Neural cell (in vitro differentiated cells): ENCODE measurements around the gene DOK6.

ENCODE experiments used
- POLR2AphosphoS5 ChIP-seq: IDR thresholded peaks from 2 replicates; pipeline ENCODE4 v1.6.1; 2012
- TF ChIP-seq, protein P1 (sequence below): fragments of 450-650 bp; IDR thresholded peaks from 2 replicates; pipeline ENCODE4 v1.5.1; 2014; ENCODE audit warnings: antibody characterized with exemption, mild to moderate bottlenecking, moderate library complexity; ENCODE audit not compliant: poor library complexity, severe bottlenecking

- no peak for TF ChIP-seq POLR2AphosphoS5
- TF ChIP-seq, protein P1, sequence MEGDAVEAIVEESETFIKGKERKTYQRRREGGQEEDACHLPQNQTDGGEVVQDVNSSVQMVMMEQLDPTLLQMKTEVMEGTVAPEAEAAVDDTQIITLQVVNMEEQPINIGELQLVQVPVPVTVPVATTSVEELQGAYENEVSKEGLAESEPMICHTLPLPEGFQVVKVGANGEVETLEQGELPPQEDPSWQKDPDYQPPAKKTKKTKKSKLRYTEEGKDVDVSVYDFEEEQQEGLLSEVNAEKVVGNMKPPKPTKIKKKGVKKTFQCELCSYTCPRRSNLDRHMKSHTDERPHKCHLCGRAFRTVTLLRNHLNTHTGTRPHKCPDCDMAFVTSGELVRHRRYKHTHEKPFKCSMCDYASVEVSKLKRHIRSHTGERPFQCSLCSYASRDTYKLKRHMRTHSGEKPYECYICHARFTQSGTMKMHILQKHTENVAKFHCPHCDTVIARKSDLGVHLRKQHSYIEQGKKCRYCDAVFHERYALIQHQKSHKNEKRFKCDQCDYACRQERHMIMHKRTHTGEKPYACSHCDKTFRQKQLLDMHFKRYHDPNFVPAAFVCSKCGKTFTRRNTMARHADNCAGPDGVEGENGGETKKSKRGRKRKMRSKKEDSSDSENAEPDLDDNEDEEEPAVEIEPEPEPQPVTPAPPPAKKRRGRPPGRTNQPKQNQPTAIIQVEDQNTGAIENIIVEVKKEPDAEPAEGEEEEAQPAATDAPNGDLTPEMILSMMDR, result no peak
These were observed 314.6 kb downstream of the DOK6 start for GRCh38 chr18:69715191-69715795.
